GM12878 (cell line): ENCODE measurements around the gene EEF1E1. TPM values are rescaled to one million over a fixed set of nuclear protein-coding genes. Genes with fewer than 3 reads are reported as not detected.

Experiments
- ASH2L ChIP-seq: fragments of 300-600, 200-600 bp; sonication (generic); IDR thresholded peaks from 2 replicates; pipeline ENCODE4 v1.6.1; 2017; ENCODE audit warnings: low read depth, mild to moderate bottlenecking, borderline replicate concordance
- CHD2 ChIP-seq: IDR thresholded peaks from 2 replicates; pipeline ENCODE4 v1.6.1; 2011; ENCODE audit warnings: low read depth, low read length, improper control_type of control experiment, borderline replicate concordance
- HDGF ChIP-seq: fragments of 450-650 bp; IDR thresholded peaks from 2 replicates; pipeline ENCODE4 v1.6.1; 2016; ENCODE audit warnings: antibody characterized with exemption
- JUND ChIP-seq: IDR thresholded peaks from 2 replicates; pipeline ENCODE4 v1.6.1; 2012; ENCODE audit warnings: low read depth, mild to moderate bottlenecking, low read length, improper control_type of control experiment, moderate library complexity
- PAX5 ChIP-seq: IDR thresholded peaks from 2 replicates; pipeline ENCODE4 v1.6.1; 2011; ENCODE audit warnings: low read depth, low read length, borderline replicate concordance
- PML ChIP-seq: IDR thresholded peaks from 2 replicates; pipeline ENCODE4 v1.6.1; 2012; ENCODE audit warnings: low read length, inconsistent platforms
- POU2F2 ChIP-seq: IDR thresholded peaks from 3 replicates; pipeline ENCODE4 v1.6.1; 2011; ENCODE audit warnings: low read depth, mild to moderate bottlenecking, low read length, borderline replicate concordance
- RBBP5 ChIP-seq: fragments of 200-600 bp; sonication (generic); conservative IDR thresholded peaks from 2 replicates; pipeline ENCODE4 v1.6.1; 2016
- RUNX3 ChIP-seq: IDR thresholded peaks from 2 replicates; pipeline ENCODE4 v1.6.1; 2012; ENCODE audit warnings: low read length, inconsistent platforms
- SMC3 ChIP-seq: IDR thresholded peaks from 2 replicates; pipeline ENCODE4 v1.6.1; 2011; ENCODE audit warnings: low read length, improper control_type of control experiment, borderline replicate concordance
- YY1 ChIP-seq: IDR thresholded peaks from 2 replicates; pipeline ENCODE4 v1.6.1; 2011; ENCODE audit warnings: low read depth, mild to moderate bottlenecking, low read length
- polyA plus RNA-seq, 11 experiments: library from polyadenylated mRNA; depleted of rRNA in 4 of 11; unstranded in 6 of 11; stranded (reverse) in 5 of 11; fragments of >200 nt; fragmentation: Nextera tagmentation in 4 of 11; fragmentation: Illumina TruSeq in 1 of 11; extraction: Ambion mirVana in 4 of 11; extraction: Trizol in 1 of 11; gene quantifications; 1 replicate in 1 of 11; 2 replicates in 10 of 11; pipeline versions ENCODE4 v1.2.1 to v1.2.3, GENCODE V29; 2011 to 2016; ENCODE audit warnings: inconsistent platforms in 2 of 11, missing spikeins in 2 of 11, low read depth in 1 of 11
- total RNA-seq, 4 experiments: library from RNA; depleted of rRNA in 3 of 4; stranded (reverse); fragments of >200 nt in 3 of 4; fragmentation: Illumina TruSeq in 1 of 4; extraction: Trizol in 1 of 4; gene quantifications; 2 replicates each; pipeline versions ENCODE4 v1.2.1 to v1.2.3, GENCODE V29; 2013 to 2021
- TF ChIP-seq, protein P1 (sequence below): IDR thresholded peaks from 2 replicates; pipeline ENCODE4 v1.6.1; 2012; ENCODE audit warnings: mild to moderate bottlenecking, low read depth, low read length
- TF ChIP-seq, protein P2 (sequence below): IDR thresholded peaks from 2 replicates; pipeline ENCODE4 v1.6.1; 2011; ENCODE audit warnings: mild to moderate bottlenecking, low read depth, low read length, moderate library complexity; ENCODE audit not compliant: insufficient replicate concordance
- TF ChIP-seq, protein P3 (sequence below): fragments of 450-650 bp; formaldehyde crosslinking; IDR thresholded peaks from 2 replicates; pipeline ENCODE4 v1.4.0; 2020; ENCODE audit warnings: mild to moderate bottlenecking, moderate library complexity
- TF ChIP-seq, protein P4 (sequence below): IDR thresholded peaks from 2 replicates; pipeline ENCODE4 v1.6.1; 2011; ENCODE audit warnings: borderline replicate concordance, low read depth, mild to moderate bottlenecking, moderate library complexity, mixed read lengths, low read length; ENCODE audit not compliant: insufficient read depth; ENCODE audit errors: extremely low read length
- TF ChIP-seq, protein P5 (sequence below): fragments of 450-650 bp; IDR thresholded peaks from 2 replicates; pipeline ENCODE4 v1.6.1; 2018; ENCODE audit warnings: mild to moderate bottlenecking, low read depth, moderate library complexity; ENCODE audit not compliant: partially characterized antibody

Gene EEF1E1
- total and polyA plus RNA-seq, 10 of the 15 experiments (the other 5 are each of a cell fraction or from before 2014, with no cell fraction given), result 55.3 to 668 (median 121) TPM

DNA sequence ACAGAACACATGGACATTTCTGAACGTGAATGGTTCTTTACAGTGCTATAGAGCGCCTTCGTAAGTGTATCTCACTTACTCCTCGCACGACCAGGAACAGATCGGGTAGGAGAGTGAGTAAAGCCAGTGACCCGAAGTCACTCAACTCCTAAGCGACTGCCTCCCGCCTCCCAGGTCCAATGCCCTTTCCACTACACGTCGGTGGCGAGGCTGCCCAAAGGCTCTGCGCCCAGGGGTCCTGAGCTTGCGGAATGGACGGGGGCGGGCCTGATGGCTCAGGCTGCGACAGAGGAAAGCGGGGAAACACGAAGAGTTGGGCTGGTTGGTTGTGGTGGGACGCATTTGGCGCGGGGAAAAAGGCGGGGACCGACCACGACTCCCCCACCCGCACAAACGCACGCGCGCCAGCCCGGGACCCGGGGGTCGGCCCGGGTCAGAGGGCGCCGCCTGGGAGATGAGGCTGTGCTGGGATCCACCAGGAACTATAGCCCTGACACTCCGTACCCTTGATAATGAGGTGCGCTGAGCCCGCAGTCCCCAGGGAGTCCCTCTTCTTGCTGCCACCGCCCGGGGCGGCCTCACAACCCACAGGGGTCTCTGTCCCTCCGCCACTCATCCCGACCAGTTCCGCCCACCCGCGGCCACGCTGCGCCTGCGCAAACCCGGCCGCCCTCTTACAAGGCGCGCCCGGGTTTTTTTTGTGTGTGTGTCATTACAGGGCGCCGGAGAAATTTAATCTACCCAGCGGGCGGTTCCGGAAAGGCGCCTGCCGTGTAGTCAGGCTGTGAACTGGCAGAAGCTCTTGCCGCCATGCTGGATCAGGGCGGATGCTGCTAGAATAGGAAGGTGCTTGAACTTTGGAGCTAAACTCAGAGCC is 38.3 kb downstream of the EEF1E1 start, which contains the start of gene BLOC1S5 (continued):
- TF ChIP-seq, protein P1, sequence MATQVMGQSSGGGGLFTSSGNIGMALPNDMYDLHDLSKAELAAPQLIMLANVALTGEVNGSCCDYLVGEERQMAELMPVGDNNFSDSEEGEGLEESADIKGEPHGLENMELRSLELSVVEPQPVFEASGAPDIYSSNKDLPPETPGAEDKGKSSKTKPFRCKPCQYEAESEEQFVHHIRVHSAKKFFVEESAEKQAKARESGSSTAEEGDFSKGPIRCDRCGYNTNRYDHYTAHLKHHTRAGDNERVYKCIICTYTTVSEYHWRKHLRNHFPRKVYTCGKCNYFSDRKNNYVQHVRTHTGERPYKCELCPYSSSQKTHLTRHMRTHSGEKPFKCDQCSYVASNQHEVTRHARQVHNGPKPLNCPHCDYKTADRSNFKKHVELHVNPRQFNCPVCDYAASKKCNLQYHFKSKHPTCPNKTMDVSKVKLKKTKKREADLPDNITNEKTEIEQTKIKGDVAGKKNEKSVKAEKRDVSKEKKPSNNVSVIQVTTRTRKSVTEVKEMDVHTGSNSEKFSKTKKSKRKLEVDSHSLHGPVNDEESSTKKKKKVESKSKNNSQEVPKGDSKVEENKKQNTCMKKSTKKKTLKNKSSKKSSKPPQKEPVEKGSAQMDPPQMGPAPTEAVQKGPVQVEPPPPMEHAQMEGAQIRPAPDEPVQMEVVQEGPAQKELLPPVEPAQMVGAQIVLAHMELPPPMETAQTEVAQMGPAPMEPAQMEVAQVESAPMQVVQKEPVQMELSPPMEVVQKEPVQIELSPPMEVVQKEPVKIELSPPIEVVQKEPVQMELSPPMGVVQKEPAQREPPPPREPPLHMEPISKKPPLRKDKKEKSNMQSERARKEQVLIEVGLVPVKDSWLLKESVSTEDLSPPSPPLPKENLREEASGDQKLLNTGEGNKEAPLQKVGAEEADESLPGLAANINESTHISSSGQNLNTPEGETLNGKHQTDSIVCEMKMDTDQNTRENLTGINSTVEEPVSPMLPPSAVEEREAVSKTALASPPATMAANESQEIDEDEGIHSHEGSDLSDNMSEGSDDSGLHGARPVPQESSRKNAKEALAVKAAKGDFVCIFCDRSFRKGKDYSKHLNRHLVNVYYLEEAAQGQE, result no peak
- no peak for TF ChIP-seq JUND
- peak; percentile 44; the same call in 1 of the 2 replicates for TF ChIP-seq RUNX3
- TF ChIP-seq, protein P2, sequence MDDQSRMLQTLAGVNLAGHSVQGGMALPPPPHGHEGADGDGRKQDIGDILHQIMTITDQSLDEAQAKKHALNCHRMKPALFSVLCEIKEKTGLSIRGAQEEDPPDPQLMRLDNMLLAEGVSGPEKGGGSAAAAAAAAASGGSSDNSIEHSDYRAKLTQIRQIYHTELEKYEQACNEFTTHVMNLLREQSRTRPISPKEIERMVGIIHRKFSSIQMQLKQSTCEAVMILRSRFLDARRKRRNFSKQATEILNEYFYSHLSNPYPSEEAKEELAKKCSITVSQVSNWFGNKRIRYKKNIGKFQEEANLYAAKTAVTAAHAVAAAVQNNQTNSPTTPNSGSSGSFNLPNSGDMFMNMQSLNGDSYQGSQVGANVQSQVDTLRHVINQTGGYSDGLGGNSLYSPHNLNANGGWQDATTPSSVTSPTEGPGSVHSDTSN, result peak; percentile 57
- TF ChIP-seq SMC3, result no peak
- TF ChIP-seq, protein P3, sequence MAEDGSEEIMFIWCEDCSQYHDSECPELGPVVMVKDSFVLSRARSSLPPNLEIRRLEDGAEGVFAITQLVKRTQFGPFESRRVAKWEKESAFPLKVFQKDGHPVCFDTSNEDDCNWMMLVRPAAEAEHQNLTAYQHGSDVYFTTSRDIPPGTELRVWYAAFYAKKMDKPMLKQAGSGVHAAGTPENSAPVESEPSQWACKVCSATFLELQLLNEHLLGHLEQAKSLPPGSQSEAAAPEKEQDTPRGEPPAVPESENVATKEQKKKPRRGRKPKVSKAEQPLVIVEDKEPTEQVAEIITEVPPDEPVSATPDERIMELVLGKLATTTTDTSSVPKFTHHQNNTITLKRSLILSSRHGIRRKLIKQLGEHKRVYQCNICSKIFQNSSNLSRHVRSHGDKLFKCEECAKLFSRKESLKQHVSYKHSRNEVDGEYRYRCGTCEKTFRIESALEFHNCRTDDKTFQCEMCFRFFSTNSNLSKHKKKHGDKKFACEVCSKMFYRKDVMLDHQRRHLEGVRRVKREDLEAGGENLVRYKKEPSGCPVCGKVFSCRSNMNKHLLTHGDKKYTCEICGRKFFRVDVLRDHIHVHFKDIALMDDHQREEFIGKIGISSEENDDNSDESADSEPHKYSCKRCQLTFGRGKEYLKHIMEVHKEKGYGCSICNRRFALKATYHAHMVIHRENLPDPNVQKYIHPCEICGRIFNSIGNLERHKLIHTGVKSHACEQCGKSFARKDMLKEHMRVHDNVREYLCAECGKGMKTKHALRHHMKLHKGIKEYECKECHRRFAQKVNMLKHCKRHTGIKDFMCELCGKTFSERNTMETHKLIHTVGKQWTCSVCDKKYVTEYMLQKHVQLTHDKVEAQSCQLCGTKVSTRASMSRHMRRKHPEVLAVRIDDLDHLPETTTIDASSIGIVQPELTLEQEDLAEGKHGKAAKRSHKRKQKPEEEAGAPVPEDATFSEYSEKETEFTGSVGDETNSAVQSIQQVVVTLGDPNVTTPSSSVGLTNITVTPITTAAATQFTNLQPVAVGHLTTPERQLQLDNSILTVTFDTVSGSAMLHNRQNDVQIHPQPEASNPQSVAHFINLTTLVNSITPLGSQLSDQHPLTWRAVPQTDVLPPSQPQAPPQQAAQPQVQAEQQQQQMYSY (CRISPR knock-in tag), result no peak
- no peak for TF ChIP-seq PAX5
- peak; percentile 58; the same call in 2 of the 3 replicates for TF ChIP-seq POU2F2
- no peak for TF ChIP-seq ASH2L
- no peak for TF ChIP-seq RBBP5
- 0 out of 2 replicates have a peak, but pooled peaks have one; percentile 33 for TF ChIP-seq HDGF
- TF ChIP-seq YY1, result peak; percentile 100
- TF ChIP-seq PML, result peak; percentile 46; the same call in 1 of the 2 replicates
- TF ChIP-seq, protein P4, sequence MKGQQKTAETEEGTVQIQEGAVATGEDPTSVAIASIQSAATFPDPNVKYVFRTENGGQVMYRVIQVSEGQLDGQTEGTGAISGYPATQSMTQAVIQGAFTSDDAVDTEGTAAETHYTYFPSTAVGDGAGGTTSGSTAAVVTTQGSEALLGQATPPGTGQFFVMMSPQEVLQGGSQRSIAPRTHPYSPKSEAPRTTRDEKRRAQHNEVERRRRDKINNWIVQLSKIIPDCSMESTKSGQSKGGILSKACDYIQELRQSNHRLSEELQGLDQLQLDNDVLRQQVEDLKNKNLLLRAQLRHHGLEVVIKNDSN, result no peak
- TF ChIP-seq, protein P5, sequence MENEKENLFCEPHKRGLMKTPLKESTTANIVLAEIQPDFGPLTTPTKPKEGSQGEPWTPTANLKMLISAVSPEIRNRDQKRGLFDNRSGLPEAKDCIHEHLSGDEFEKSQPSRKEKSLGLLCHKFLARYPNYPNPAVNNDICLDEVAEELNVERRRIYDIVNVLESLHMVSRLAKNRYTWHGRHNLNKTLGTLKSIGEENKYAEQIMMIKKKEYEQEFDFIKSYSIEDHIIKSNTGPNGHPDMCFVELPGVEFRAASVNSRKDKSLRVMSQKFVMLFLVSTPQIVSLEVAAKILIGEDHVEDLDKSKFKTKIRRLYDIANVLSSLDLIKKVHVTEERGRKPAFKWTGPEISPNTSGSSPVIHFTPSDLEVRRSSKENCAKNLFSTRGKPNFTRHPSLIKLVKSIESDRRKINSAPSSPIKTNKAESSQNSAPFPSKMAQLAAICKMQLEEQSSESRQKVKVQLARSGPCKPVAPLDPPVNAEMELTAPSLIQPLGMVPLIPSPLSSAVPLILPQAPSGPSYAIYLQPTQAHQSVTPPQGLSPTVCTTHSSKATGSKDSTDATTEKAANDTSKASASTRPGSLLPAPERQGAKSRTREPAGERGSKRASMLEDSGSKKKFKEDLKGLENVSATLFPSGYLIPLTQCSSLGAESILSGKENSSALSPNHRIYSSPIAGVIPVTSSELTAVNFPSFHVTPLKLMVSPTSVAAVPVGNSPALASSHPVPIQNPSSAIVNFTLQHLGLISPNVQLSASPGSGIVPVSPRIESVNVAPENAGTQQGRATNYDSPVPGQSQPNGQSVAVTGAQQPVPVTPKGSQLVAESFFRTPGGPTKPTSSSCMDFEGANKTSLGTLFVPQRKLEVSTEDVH, result peak; percentile 82
- peak; percentile 74; the same call in 1 of the 2 replicates for TF ChIP-seq CHD2
